ENCODE data around the gene CHST11. TPM values are rescaled to one million over a fixed set of nuclear protein-coding genes. Genes with fewer than 3 reads are reported as not detected.

Gene CHST11
- total RNA-seq, 3 donors from 2014 or later: 12.5 to 16.4 (median 15.5) TPM

GRCh38 chr12:104725610-104726009 is 268.9 kb downstream of the CHST11 start:
- Histone ChIP-seq H3K4me1 (no peaks in the 10 kb centered on the region), H3K36me3 (no peaks in the 10 kb centered on the region), H3K27ac (no peak overlapping the region), H3K4me3 (no peak overlapping the region), H3K27me3 (no peaks in the 10 kb centered on the region), H3K9me3 (no peaks in the 10 kb centered on the region)
- intact Hi-C loops (cut with DNase I; ENCODE audit: low total_unique reads): no loop called here
- DNase-seq (ENCODE audit: low spot score in 2 of 2): no peak
- TF ChIP-seq POLR2AphosphoS5 (IDR thresholded peaks at IDR 0.05) (no peak), POLR2A (IDR thresholded peaks at IDR 0.05) (no peak)
- TF ChIP-seq, protein P1, sequence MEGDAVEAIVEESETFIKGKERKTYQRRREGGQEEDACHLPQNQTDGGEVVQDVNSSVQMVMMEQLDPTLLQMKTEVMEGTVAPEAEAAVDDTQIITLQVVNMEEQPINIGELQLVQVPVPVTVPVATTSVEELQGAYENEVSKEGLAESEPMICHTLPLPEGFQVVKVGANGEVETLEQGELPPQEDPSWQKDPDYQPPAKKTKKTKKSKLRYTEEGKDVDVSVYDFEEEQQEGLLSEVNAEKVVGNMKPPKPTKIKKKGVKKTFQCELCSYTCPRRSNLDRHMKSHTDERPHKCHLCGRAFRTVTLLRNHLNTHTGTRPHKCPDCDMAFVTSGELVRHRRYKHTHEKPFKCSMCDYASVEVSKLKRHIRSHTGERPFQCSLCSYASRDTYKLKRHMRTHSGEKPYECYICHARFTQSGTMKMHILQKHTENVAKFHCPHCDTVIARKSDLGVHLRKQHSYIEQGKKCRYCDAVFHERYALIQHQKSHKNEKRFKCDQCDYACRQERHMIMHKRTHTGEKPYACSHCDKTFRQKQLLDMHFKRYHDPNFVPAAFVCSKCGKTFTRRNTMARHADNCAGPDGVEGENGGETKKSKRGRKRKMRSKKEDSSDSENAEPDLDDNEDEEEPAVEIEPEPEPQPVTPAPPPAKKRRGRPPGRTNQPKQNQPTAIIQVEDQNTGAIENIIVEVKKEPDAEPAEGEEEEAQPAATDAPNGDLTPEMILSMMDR (IDR thresholded peaks at IDR 0.05): no peak

GRCh38 chr12:104727726-104728465 is 271.1 kb downstream of the CHST11 start:
- DNase-seq (ENCODE audit: low spot score in 2 of 2): no peak
- intact Hi-C loops (cut with DNase I; ENCODE audit: low total_unique reads): no loop called here
- TF ChIP-seq POLR2AphosphoS5 (IDR thresholded peaks at IDR 0.05): no peak
- no peak for TF ChIP-seq POLR2A (IDR thresholded peaks at IDR 0.05)
- TF ChIP-seq, protein P1 (IDR thresholded peaks at IDR 0.05): no peak

GRCh38 chr12:104729091-104729490 is 272.3 kb downstream of the CHST11 start:
- H3K36me3 ChIP-seq: no peaks in the 10 kb centered on the region
- intact Hi-C loops (cut with DNase I; ENCODE audit: low total_unique reads): no loop called here
- no peak for DNase-seq (ENCODE audit: low spot score in 2 of 2)
- TF ChIP-seq POLR2AphosphoS5 (IDR thresholded peaks at IDR 0.05) (no peak), POLR2A (IDR thresholded peaks at IDR 0.05) (no peak)
- TF ChIP-seq, protein P1 (IDR thresholded peaks at IDR 0.05): no peak
- H3K9me3 ChIP-seq: no peaks in the 10 kb centered on the region
- no peaks in the 10 kb centered on the region for H3K27me3 ChIP-seq
- no peak overlapping the region for H3K27ac ChIP-seq
- H3K4me1 ChIP-seq: no peaks in the 10 kb centered on the region
- no peak overlapping the region for H3K4me3 ChIP-seq

More at GRCh38 chr12:104727726-104728465, 271.1 kb downstream of the CHST11 start:
- H3K27me3 ChIP-seq: no peaks in the 10 kb centered on the region
- no peak overlapping the region for H3K4me3 ChIP-seq
- H3K9me3 ChIP-seq: no peaks in the 10 kb centered on the region
- no peaks in the 10 kb centered on the region for H3K36me3 ChIP-seq
- no peaks in the 10 kb centered on the region for H3K4me1 ChIP-seq
- H3K27ac ChIP-seq: no peak overlapping the region

DNA sequence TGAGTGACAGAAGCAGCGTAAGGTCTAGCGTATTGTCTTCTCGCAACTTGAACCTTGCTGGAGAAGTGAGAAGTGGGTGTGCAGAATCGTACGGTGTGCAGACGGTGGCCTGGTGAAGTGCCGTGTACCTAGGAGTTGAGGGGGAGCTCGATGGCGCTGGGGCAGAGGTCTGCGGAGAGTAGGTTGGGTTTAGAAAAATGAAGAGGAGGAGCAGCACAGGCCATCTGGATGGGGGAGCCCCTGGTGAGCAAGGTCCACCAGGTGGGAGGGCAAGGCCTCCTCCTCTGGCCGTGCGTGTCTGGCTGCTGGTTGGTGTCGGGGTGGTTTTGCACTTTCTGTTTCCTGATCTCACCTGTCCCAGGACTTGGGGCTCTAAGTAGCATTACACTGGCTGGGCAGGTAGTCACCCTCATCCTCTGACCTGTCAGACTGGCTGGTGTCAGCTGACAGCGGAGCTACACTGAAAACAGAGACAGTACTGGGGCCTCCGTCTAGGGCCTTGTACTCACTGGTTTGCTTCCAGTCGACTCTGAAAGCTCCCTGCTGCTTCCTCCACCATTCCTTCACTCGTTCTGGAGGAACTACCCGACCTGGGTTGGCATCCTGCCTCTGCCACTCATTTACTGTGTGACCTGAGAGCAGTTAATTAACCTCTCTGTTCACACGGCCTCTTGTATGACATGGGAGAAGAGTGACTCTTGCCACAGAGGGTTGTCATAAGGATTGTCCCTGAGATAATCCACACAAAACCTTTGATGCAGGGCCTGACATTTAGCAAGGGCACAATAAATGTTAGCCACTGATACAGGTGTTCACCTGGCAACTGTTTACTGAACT is 273.1 kb downstream of the CHST11 start:
- intact Hi-C loops (cut with DNase I; ENCODE audit: low total_unique reads): no loop called here
- Histone ChIP-seq H3K4me3 (no peak overlapping the region), H3K27me3 (no peaks in the 10 kb centered on the region), H3K9me3 (no peaks in the 10 kb centered on the region), H3K27ac (no peak overlapping the region), H3K36me3 (no peaks in the 10 kb centered on the region), H3K4me1 (no peaks in the 10 kb centered on the region)
- TF ChIP-seq POLR2AphosphoS5 (IDR thresholded peaks at IDR 0.05) (no peak), POLR2A (IDR thresholded peaks at IDR 0.05) (no peak)
- TF ChIP-seq, protein P1 (IDR thresholded peaks at IDR 0.05): no peak
- no peak for DNase-seq (ENCODE audit: low spot score in 2 of 2)

GRCh38 chr12:104730763-104731162 is 274.0 kb downstream of the CHST11 start:
- no peak overlapping the region for H3K4me3 ChIP-seq
- no peaks in the 10 kb centered on the region for H3K36me3 ChIP-seq
- H3K4me1 ChIP-seq: no peaks in the 10 kb centered on the region
- intact Hi-C loops (cut with DNase I; ENCODE audit: low total_unique reads): no loop called here
- DNase-seq (ENCODE audit: low spot score in 2 of 2): no peak
- H3K9me3 ChIP-seq: no peaks in the 10 kb centered on the region
- H3K27ac ChIP-seq: no peak overlapping the region
- H3K27me3 ChIP-seq: no peaks in the 10 kb centered on the region
- TF ChIP-seq POLR2AphosphoS5 (IDR thresholded peaks at IDR 0.05): no peak
- TF ChIP-seq, protein P1 (IDR thresholded peaks at IDR 0.05): no peak
- TF ChIP-seq POLR2A (IDR thresholded peaks at IDR 0.05): no peak

All from breast epithelium (tissue), 4 donors.